GM19468 (cell line): ENCODE data around the gene CTNNA3.

Source experiments
- ATAC-seq: cut with Tn5 transposase; IDR thresholded peaks from one replicate; pipeline ENCODE4 v1.9.1; 2021; ENCODE audit warnings: mild to moderate bottlenecking, moderate library complexity, moderate number of reproducible peaks; ENCODE audit not compliant: unreplicated experiment; ENCODE audit errors: extremely low read depth

The CTNNA3 gene

GRCh38 chr10:66982053-66982420 lies 714.0 kb downstream of the CTNNA3 start:
- no peak for ATAC-seq

- no peak for ATAC-seq
Observed at GRCh38 chr10:66981361-66982052, 714.5 kb downstream of the CTNNA3 start.

GRCh38 chr10:66980246-66980815 lies 715.7 kb downstream of the CTNNA3 start:
- ATAC-seq, result no peak

GRCh38 chr10:66964946-66965345 lies 731.0 kb downstream of the CTNNA3 start:
- ATAC-seq, result no peak

- ATAC-seq, result no peak
Observed at GRCh38 chr10:66958466-66958865, 737.5 kb downstream of the CTNNA3 start.

- ATAC-seq, result no peak
Observed at GRCh38 chr10:66951896-66952295, 744.1 kb downstream of the CTNNA3 start.

- ATAC-seq, result no peak
Observed at GRCh38 chr10:66943590-66943989, 752.4 kb downstream of the CTNNA3 start.

- no peak for ATAC-seq
Observed at GRCh38 chr10:66942407-66942806, 753.6 kb downstream of the CTNNA3 start.

GRCh38 chr10:66941491-66941890 lies 754.5 kb downstream of the CTNNA3 start:
- ATAC-seq, result no peak

GRCh38 chr10:66940965-66941364 lies 755.0 kb downstream of the CTNNA3 start:
- no peak for ATAC-seq

GRCh38 chr10:66934711-66935110 lies 761.3 kb downstream of the CTNNA3 start:
- ATAC-seq, result no peak

GRCh38 chr10:66931949-66932343 lies 764.0 kb downstream of the CTNNA3 start:
- no peak for ATAC-seq

GRCh38 chr10:66931340-66931948 lies 764.6 kb downstream of the CTNNA3 start:
- ATAC-seq, result no peak

GRCh38 chr10:66929375-66929774 lies 766.6 kb downstream of the CTNNA3 start:
- no peak for ATAC-seq

GRCh38 chr10:66928776-66929175 lies 767.2 kb downstream of the CTNNA3 start:
- ATAC-seq, result no peak

GRCh38 chr10:66927971-66928770 lies 767.8 kb downstream of the CTNNA3 start:
- ATAC-seq, result no peak

- no peak for ATAC-seq
Observed at GRCh38 chr10:66927251-66927935, 768.6 kb downstream of the CTNNA3 start.

- ATAC-seq, result no peak
Observed at GRCh38 chr10:66926841-66927240, 769.2 kb downstream of the CTNNA3 start.

- ATAC-seq, result peak; percentile 99
Observed at GRCh38 chr10:66925896-66926715, 769.9 kb downstream of the CTNNA3 start, which contains the start of gene LRRTM3. Gene LRRTM3, plus strand, starts transcription at chr10:66926036.
